GM21529 (cell line): ENCODE results near the gene UHRF2.
"Not testable (repeated sequence)": the region's sequence is repeated elsewhere in the genome, so short reads cannot be mapped to it uniquely, and the experiment has no call there.

Experiments used
- ATAC-seq: cut with Tn5 transposase; IDR thresholded peaks from one replicate; pipeline ENCODE4 v1.9.1; 2021; ENCODE audit not compliant: unreplicated experiment

Gene UHRF2

GRCh38 chr9:6412487-6413364, at the start of gene UHRF2:
Gene UHRF2, plus strand, starts transcription at chr9:6413199. Its CDS starts 292 bp downstream, at chr9:6413491.
- ATAC-seq, result peak; percentile 77

- ATAC-seq, result no peak
Observed at GRCh38 chr9:6367128-6367890, 45.7 kb upstream of the UHRF2 start.

GRCh38 chr9:6368831-6369230, 44.2 kb upstream of the UHRF2 start:
- no peak for ATAC-seq

GRCh38 chr9:6381477-6382012, 31.5 kb upstream of the UHRF2 start:
- ATAC-seq, result not testable (repeated sequence)

GRCh38 chr9:6382681-6383080, 30.3 kb upstream of the UHRF2 start:
- no peak for ATAC-seq

- ATAC-seq, result no peak
Observed at GRCh38 chr9:6383551-6384225, 29.3 kb upstream of the UHRF2 start.

GRCh38 chr9:6384732-6385131, 28.3 kb upstream of the UHRF2 start:
- no peak for ATAC-seq

- no peak for ATAC-seq
Observed at GRCh38 chr9:6399071-6399470, 13.9 kb upstream of the UHRF2 start.

GRCh38 chr9:6405371-6405770, 7.6 kb upstream of the UHRF2 start:
- no peak for ATAC-seq

- ATAC-seq, result no peak
Observed at GRCh38 chr9:6407778-6408177, 5.2 kb upstream of the UHRF2 start.

GRCh38 chr9:6408320-6408719, 4.7 kb upstream of the UHRF2 start:
- no peak for ATAC-seq

GRCh38 chr9:6409811-6410210, 3.2 kb upstream of the UHRF2 start:
- ATAC-seq, result no peak

GRCh38 chr9:6410633-6411032, 2.4 kb upstream of the UHRF2 start:
- no peak for ATAC-seq

GRCh38 chr9:6413365-6414246, 607 bp downstream of the UHRF2 start:
- peak; percentile 6 for ATAC-seq

GRCh38 chr9:6414247-6414641, 1.2 kb downstream of the UHRF2 start:
- ATAC-seq, result no peak

GRCh38 chr9:6415266-6415665, 2.3 kb downstream of the UHRF2 start:
- ATAC-seq, result no peak

- no peak for ATAC-seq
Observed at GRCh38 chr9:6417186-6417585, 4.2 kb downstream of the UHRF2 start.

GRCh38 chr9:6418764-6419163, 5.8 kb downstream of the UHRF2 start:
- ATAC-seq, result no peak

- ATAC-seq, result no peak
Observed at GRCh38 chr9:6424940-6425339, 11.9 kb downstream of the UHRF2 start.

- no peak for ATAC-seq
Observed at GRCh38 chr9:6426117-6426516, 13.1 kb downstream of the UHRF2 start.
